ENCODE results near the gene WDR18.
A peak's percentile ranks its signal among the peaks of the same experiment; 100 is the strongest.

The WDR18 gene

DNA sequence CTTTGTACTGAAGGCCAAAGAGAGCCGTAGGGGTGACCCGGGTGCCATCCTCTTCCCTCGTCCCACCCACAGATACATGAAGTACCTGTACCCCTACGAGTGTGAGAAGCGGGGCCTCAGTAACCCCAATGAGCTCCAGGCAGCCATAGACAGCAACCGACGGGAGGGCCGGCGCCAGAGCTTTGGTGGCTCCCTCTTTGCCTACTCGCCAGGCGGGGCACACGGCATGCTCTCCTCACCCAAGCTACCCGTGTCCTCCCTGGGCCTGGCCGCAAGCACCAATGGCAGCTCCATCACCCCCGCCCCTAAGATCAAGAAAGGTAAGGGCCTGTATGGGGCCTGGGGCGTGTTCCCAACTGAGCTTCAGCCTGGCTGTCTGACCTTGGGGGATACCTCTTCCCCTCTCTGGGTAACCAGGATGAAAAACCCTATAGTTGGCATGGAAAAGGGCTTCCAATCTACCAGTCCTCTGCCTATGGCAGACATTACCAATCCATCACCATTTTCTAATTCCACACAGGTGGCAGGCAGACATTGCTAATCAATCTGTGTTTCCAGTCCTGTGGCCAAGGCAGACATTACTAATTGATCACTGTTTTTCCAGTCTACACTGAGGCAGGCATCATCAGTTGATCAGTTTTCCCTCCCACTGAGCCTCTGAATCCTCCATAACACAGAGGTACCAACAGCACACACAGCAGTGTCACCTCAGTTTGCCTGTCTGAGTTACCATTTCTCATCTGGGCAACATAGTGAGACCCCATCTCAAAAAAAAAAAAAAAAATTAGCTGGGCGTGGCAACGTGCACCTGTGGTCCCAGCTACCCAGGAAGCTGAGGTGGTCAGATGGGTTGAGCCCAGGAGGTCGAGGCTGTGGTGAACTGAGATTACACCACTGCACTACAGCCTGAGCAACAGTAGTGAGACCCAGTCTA, 19.1 kb upstream of the WDR18 start:
- DNase-seq (ENCODE audit: low spot score), result no peak

DNA sequence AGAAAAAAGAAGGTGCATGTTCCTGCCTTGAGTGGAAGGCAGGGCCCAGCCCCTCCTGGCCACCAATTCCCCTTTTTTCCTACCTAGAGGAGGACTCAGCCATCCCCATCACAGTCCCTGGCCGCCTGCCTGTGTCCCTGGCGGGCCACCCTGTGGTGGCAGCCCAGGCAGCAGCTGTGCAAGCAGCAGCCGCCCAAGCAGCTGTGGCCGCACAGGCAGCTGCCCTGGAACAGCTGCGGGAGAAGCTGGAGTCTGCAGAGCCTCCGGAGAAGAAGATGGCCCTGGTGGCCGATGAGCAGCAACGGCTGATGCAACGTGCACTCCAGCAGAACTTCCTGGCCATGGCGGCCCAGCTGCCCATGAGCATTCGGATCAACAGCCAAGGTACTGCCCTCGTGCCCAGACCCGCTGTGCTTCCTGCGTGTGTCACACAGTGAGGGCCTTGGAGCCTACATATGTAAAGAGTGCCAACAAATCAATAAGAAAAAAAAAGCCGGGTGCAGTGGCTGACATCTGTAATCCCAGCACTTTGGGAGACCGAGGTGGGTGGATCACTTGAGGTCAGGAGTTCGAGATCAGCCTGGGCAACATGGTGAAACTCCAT, 17.6 kb upstream of the WDR18 start:
- DNase-seq (ENCODE audit: low spot score), result no peak

DNA sequence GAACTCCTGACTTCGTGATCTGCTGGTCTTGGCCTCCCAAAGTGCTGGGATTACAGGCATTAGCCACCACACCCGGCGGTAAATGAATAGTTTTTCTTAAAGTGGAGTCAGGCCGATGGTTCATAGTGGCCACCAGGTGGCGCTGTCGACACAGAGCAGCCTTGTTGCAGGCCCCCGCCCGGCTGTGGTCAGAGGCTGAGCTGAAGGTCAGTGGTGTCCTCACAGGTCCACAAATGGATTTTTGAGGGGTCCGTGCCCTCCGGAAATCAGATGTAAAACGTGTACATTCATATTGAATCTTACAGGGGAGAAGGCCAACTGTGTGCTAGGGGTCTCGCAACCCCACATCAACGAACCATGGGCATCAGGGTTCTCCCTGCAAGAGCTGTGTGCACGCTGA, 13.4 kb upstream of the WDR18 start:
- no peak for DNase-seq (ENCODE audit: low spot score)

DNA sequence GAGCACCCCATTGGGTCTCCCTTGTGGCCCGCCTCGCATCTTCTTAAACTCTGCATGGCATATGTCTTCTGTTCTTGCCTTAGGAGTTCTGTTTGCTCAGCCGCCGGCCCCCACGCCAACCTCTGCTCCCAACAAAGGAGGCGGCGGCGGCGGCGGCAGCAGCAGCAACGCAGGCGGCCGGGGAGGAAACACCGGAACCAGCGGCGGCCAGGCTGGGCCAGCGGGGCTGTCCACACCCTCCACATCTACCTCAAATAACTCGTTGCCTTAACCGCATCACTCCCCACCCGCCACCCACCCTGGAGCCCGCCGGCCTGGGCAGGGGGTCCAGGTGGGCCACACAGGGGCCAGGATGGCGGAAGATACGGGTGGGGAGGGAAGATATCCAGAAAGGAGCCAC, 12.3 kb upstream of the WDR18 start:
- no peak for DNase-seq (ENCODE audit: low spot score)

DNA sequence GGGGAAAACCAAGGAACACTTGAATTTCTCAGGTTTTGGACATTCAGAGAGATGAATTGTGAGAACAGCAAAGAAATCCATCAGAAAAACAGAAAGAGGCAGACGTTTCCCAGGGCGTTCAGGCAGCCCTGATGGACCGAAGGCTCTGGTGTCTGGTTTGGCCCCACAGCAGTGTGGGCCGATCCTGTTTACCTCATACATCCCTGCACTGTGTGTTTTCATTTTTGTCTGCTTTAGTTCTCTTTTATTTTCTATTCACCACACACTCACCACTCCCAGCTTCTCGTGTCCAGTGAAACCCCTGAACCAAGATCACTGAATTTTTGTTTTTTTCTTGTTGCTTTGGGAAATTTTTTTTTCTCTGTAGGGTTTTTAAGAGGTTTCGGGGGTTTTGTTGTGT, 11.9 kb upstream of the WDR18 start:
- no peak for DNase-seq (ENCODE audit: low spot score)

DNA sequence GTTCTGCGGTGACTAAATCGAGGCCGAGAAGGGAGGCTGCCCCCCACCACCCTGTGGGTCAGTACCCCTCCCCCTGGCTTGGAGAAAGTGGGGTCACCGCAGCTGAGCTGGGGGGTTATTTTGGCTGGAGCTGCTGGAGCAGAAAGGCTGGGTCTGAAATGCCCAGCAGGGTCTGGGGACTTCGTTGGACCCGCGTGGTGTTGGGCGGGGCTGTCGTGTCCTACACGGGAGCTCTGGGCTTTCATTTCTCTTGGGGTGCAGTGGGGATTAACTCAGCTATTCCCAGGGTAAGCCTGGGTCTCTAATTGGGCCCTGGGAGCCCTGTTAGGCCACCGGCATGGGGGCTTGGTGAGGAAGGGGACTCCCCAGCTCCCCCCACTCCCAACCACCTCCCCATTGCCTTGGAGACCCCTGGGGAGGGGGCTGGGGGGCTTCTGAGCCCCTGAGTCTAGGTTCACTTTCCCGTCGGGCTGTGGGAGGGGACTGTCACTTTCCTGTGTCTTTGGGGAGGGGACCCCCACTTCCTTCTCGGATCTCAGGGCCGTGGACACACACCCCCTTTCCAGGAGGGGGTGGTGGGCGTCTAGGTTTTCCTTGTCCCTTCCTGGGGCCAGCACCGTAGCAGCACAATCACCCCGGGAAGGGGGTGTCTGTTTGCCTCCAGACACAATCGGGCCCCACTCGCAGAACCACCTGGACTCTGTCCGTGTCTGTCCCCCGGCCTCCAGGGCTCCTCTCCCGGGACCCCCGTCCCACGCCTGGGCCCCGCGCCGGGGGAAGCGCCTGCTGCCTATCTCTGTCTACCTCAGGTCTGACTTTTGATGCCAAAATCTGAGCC, 10.2 kb upstream of the WDR18 start:
- no peak for DNase-seq (ENCODE audit: low spot score)

DNA sequence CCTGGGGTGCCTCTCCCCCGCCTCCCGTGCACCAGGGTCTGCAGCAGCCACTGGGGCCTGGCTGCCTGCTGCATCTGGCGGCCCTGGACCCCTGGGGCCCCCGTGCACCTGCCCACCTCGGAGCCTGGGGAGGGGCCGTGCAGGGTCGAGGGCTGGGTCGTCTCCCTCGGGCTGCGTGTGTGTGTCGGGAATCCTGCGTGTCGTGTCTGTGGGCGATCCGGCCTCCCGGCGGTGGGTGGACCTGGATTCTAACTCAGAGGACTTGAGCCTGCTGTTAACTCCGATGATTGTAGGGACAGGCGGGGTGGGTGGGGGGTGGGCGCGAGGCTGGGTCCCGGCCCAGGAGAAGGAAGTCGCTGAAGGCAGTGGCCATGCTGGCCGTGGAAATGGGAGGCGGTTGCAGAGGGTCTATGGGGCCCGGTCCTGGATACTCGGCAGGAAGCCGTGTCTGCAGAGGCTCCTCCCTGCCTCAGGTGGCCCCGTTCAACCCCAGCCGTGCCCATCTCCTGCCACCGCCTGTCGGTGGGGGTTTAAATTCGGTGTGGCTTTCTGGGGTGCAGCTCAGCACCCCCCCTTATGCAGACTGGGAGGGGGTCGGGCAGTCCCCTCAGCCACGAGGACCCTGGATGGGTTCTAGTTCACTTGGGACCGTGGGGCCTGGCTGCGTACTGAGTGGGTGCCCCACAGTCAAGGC, 9.4 kb upstream of the WDR18 start:
- no peak for DNase-seq (ENCODE audit: low spot score)

DNA sequence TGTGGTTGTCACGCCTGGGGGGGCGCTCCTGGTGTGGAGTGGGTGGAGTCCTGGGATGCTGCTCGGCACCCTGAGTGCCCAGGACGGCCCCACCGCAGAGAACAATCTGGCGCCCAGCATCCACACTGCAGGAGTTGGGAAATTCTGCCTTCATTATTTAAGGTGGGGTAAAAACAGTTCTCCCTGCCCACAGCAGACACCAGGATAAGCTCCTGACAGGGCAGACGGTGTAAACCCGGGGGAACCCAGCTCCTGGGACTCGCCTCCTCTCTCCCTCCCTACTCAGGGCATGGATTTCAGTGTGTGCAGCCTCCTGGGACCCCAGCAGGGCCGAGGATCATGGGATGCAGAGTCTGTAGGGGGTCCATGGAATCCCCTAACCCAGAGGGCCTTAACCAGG, 7.7 kb upstream of the WDR18 start:
- DNase-seq (ENCODE audit: low spot score), result no peak

DNA sequence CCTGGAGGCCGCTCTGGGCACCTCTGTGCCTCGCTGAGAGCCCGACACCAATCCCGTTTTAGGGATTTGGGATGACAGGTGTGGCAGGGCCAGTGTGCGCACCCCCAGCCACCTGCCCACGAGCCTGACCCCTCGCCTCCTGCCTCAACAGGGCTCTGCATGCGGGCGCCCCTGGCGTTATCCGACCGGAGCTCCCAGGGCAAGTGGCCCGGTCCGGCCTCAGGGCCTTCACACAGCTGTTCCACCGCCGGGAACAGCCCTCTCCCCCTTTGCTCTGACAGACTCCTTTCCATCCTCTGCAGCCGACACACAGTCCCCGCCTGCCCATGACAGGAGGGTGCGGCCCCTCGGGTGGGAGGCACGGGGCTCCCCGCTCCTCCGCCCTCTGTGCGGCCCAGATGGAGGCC, 7.1 kb upstream of the WDR18 start:
- DNase-seq (ENCODE audit: low spot score), result no peak

DNA sequence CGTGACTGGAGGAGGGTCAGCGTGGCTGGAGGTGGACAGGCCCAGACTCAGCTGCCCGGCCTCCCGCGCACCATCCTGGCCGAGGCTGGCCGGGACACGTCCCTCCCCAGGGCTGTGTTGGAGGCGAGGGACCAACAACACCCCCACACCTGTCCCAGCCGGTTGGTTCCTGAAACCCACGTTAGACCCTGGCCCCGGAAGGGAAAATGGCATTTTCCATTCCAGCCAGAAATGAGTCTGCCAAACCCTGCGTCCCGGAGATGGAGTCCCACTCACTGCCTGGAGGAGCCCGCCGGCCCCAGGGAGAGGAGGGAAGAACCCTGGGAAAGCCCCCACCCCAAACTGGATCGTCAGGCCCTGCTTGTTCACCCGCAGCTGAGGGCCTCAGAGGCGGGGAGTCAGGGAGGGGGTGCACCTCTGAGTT, 4.8 kb upstream of the WDR18 start:
- no peak for DNase-seq (ENCODE audit: low spot score)

DNA sequence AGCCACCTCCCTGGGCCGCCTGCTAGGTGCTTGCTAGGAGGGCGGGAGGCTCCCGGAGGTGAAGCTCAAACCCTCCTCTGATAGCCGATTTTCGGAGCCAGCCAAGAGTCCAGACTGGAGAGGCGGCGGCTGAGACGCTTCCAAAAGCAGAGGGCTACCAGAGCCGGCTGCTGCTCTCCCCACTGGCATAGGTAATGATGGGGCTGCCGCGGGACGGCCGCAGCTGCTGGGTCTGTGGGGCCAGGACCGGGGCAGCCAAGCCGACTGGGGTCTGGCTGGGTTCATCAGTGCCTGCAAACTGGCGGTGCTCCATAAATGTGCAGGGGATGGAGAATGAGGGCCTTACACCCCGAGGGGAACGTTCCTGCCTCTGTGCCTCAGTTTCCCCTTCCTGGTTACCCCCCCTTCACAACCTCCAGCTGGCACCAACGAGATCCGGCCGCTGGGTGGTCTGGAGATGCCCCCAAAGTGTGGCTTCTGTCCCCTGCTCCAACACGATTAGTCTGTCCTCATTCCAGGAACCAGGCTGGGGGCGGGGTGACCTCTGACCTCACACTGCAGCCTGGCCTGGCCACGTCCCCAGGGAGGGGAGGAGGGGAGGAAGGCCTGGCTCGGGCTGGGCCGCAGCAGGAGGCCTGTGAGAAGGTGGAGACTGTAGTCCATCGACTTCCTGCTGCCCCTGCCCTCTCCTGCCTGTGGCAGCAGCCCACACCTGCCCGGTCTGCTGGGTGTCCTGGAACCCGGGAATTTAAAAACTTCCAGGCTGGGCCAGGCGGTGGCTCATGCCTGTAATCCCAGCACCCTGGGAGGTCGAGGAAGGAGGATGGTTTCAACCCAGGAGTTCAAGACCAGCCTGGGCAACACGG, 3.8 kb upstream of the WDR18 start:
- peak; percentile 97 for DNase-seq (ENCODE audit: low spot score)

DNA sequence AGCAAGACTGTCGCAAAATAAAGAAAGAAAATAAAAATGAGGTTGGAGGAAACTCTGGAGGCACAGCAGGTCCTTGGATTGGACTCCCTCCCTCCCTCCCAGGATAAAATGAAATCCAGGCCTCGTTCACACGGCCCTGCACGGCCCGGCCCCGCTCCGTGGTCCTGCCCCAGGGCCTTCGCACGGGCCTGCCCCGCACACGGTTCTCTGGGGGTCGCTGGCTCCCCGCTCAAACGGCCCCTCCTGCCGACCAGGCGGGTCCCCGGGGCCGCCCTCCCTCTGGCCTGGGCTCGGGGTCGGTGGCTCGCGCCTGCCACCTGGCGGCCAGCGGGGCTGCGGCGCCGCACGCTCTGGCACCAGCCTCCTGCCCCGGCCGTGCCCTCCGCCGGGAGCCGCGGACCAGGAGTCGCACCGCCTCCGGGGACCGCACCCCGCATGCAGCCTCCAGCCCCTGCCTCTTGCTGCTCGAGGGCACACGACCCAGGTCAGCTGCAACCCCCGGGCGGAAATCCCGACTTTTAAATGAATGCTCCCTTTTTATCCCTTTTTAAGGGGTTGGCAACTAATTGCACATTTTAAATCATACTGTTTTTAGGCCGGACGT, 1.5 kb upstream of the WDR18 start:
- peak; percentile 98 for DNase-seq (ENCODE audit: low spot score)

DNA sequence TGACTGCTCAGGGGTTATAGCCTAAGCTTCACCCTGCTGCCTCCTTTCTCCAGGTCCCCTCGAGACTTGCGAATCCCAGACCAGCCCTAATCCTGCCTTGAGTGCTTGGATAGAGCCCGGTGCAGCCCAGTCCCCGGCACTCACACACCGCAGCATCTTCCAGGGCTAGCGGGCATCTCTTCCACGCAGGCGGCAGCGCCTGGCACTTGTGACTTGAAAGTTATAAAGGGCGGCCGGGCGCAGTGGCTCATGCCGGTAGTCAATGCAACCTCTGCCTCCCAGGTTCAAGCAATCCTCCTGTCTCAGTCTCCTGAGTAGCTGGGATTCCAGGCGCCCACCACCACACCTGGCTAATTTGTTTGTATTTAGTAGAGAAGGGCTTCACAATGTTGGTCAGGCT, 1.9 kb downstream of the WDR18 start:
- no peak for DNase-seq (ENCODE audit: low spot score)

DNA sequence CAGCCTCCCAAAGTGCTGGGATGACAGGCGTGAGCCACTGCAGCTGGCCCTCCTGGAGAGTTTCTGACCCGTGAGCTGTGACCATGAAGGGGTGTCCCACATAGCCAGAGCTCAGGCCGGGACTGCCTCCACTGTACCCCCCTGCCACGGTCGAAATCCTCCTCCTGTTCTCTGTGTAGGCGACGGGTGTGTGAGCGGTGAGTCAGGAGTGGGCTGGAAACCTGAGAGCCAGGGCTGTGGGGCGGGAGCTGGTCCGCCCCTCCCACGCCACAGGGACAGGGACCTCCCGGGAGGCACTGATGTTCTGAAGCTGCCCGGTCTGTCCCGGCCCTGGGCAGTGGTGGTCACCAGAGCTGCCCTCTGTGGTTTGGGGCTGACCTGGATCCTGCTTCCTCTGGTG, 3.9 kb downstream of the WDR18 start:
- DNase-seq (ENCODE audit: low spot score), result no peak

DNA sequence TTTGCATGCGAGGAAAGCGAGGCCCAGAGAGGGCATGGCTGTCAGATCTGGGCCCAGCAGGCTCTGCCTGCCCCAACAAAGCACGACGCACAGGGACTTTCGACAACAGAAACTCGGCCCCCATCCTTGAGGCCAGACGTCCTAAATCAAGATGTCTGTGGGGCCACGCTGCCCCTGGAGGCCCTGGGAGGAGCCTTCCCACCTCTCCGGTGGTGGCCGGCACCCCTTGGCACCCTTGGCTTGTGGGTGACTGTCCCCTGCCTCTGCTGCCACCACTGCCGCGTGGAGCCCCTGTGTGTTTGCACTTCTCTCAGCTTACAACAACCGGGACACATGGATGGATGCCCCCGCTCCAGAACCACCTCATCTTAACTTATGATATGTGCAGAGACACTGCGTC, 4.4 kb downstream of the WDR18 start:
- no peak for DNase-seq (ENCODE audit: low spot score)

DNA sequence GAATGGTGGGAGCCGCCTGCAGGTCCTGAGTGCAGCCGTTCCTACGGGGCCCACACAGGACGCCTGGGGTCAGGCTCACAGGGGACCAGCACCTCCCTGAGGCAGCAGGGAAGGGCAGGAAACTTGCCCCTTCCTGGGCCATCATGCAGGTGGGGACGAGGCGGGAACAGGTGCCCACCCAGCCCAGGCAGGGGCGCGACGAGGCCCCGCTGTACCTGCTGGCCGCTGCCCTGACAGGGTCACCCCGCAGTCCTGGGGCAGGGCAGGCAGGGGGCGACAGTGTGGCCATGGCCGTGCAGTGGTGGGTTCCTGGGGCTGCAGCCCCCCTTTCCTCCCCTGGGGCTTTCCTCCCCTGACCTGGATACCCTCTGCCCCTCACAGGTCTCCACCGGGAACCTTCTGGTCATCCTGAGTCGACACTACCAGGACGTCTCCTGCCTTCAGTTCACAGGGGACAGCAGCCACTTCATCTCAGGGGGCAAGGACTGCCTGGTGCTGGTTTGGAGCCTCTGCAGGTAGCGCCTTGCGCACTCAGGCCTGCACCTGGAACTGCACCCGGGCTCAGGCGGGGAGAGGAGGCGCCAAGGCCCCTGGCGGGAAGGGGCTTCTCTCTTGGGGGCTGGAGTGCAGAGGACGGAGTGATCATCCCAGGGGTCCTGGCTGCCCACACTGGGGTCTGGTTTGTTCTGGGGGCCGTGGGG, 5.4 kb downstream of the WDR18 start:
- DNase-seq (ENCODE audit: low spot score), result no peak

DNA sequence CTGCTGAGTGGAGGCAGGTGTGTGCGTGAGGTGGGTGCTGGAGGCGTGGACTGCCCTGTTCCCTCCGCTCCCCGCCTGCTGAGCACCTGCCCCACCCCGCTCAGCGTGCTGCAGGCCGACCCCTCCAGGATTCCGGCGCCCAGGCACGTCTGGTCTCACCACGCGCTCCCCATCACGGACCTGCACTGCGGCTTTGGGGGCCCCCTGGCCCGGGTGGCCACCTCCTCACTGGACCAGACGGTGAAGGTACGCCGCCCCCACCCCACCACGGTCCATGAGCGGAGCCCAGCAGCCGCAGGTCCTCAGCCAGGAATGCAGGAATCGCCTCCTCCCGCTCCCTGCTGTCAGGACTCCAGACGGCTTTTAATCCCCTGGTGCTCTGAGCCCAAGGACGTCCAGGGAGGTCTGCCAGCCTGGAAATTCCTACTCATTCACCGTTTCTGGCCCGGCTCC, 6.0 kb downstream of the WDR18 start:
- no peak for DNase-seq (ENCODE audit: low spot score)

DNA sequence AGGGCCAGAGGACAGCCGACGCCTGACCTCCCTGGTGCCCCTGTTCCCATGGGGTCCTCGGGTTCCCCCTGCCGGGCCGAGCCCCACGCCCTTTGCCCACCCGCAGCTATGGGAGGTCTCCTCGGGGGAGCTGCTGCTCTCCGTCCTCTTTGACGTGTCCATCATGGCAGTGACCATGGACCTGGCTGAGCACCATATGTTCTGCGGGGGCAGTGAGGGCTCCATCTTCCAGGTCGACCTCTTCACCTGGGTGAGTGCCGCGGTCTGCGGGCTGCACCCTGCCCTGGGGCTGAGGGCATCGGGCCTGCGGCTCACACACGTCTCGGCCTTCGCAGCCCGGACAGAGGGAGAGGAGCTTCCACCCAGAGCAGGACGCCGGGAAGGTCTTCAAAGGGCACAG, 6.6 kb downstream of the WDR18 start:
- no peak for DNase-seq (ENCODE audit: low spot score)

DNA sequence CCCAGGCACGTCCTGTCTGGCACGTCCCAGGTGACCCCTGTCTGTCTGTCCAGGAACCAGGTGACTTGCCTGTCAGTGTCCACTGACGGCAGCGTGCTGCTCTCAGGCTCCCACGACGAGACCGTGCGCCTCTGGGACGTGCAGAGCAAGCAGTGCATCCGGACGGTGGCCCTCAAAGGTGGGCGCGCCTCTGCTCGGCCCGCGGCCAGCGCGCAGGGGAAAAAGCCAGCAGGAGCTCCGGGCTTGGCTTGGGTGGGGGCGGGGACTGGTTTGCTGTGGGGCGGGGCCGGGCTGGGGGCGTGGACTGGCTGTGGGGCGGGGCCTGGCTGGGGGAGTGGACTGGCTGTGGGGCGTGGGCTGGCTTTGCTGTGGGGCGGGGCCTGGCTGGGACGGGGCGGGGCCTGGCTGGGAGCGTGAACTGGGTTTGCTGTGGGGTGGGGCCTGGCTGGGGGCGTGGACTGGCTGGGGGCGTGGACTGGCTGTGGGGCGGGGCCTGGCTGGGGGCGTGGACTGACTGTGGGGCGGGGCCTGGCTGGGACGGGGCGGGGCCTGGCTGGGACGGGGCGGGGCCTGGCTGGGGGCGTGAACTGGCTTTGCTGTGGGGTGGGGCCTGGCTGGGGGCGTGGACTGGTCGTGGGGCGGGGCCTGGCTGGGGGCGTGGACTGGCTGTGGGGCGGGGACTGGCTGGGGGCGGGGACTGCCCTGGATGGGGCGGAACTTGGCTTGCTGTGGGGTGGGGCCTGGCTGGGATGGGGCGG, 7.2 kb downstream of the WDR18 start:
- no peak for DNase-seq (ENCODE audit: low spot score)
